HCT116 (cell line): ENCODE measurements around the gene CCL13. TPM values are rescaled to one million over a fixed set of nuclear protein-coding genes. Genes with fewer than 3 reads are reported as not detected.

ENCODE experiments used
- ATAC-seq: fragments of 200-7000 bp; cut with Tn5 transposase; 2 replicates; pipeline ENCODE4 v1.9.1; 2020; ENCODE audit warnings: mild to moderate bottlenecking, moderate library complexity
- BruUV-seq: library from RNA; stranded (reverse); fragments of 400-500 nt; replicated peaks from 2 replicates; lab custom pipeline; 2021; lab: Mats Ljungman, UMichigan
- CTCF ChIA-PET: fragments of 300-600 bp; sonication (Branson Sonifier 250); formaldehyde crosslinking; loops from one replicate; lab custom pipeline; 2021; ENCODE audit warnings: antibody characterized with exemption; lab: Charles Lee
- POLR2A ChIA-PET: fragments of 300-600, 350-600 bp; sonication (Branson Sonifier 250); formaldehyde crosslinking; loops from one replicate; lab custom pipeline; 2021; ENCODE audit warnings: antibody characterized with exemption; lab: Charles Lee
- RAD21 ChIA-PET, 2 experiments: fragments of 300-600 bp; sonication (Branson Sonifier 250); formaldehyde crosslinking; loops; one replicate each; lab custom pipeline; 2023; ENCODE audit warnings: low total read pairs in 2 of 2; ENCODE audit not compliant: uncharacterized antibody in 2 of 2, unreplicated experiment in 2 of 2, low non-redundant PET in 1 of 2; lab: Charles Lee
- DNase-seq: peaks from one replicate; pipeline ENCODE4 v3.0.0-alpha.2; 2010; ENCODE audit warnings: low read depth, low spot score
- H2AFZ ChIP-seq: fragments of 200-600 bp; shearing (Covaris generic), sonication (generic); 2 replicates; pipeline ENCODE4 v1.6.1; 2017; ENCODE audit warnings: low read depth, mixed run types, mixed read lengths, antibody characterized with exemption, low read length; ENCODE audit not compliant: poor library complexity, severe bottlenecking
- H3K27ac ChIP-seq: 2 replicates; pipeline ENCODE4 v1.5.1; 2012; ENCODE audit warnings: low read depth, low read length
- H3K27me3 ChIP-seq: fragments of 200-600 bp; sonication (generic); 2 replicates; pipeline ENCODE4 v1.6.1; 2016; ENCODE audit warnings: mixed run types, low read length, mixed read lengths; ENCODE audit not compliant: insufficient read depth
- H3K36me3 ChIP-seq, 2 experiments: fragments of 200-500 bp in 1 of 2; fragments of 200-600 bp in 1 of 2; sonication (Bioruptor generic) in 1 of 2; sonication (generic) in 1 of 2; 2 replicates each; pipeline versions ENCODE4 v1.5.1 to v1.6.1; 2014 to 2016; ENCODE audit warnings: low read length in 2 of 2, inconsistent platforms in 1 of 2, mixed read lengths in 1 of 2, mixed run types in 1 of 2; ENCODE audit not compliant: insufficient read depth in 2 of 2, control insufficient read depth in 1 of 2
- H3K4me1 ChIP-seq, 2 experiments: fragments of 200-600 bp in 1 of 2; sonication (generic) in 1 of 2; 2 replicates each; pipeline versions ENCODE4 v1.5.1 to v1.6.1; 2012 to 2017; ENCODE audit warnings: low read length in 2 of 2, inconsistent platforms in 1 of 2, mild to moderate bottlenecking in 1 of 2, mixed read lengths in 1 of 2, mixed run types in 1 of 2, moderate library complexity in 1 of 2; ENCODE audit not compliant: insufficient read depth in 2 of 2, control insufficient read depth in 1 of 2
- H3K4me2 ChIP-seq: fragments of 200-600 bp; sonication (generic); 2 replicates; pipeline ENCODE4 v1.6.1; 2017; ENCODE audit warnings: mixed run types, low read length, mixed read lengths
- H3K4me3 ChIP-seq, 2 experiments: fragments of 200-600 bp in 1 of 2; sonication (generic) in 1 of 2; replicated peaks in 1 of 2; 2 replicates each; pipeline ENCODE4 v1.5.1; 2011 to 2016; ENCODE audit warnings: low read length in 2 of 2, control low read depth in 1 of 2, low read depth in 1 of 2, mild to moderate bottlenecking in 1 of 2, mixed read lengths in 1 of 2, mixed run types in 1 of 2
- H3K79me2 ChIP-seq: fragments of 200-600 bp; sonication (generic); 2 replicates; pipeline ENCODE4 v1.6.1; 2017; ENCODE audit warnings: mild to moderate bottlenecking, mixed run types, low read length, moderate library complexity, mixed read lengths; ENCODE audit not compliant: insufficient read depth
- H3K9ac ChIP-seq: fragments of 200-600 bp; sonication (generic); 2 replicates; pipeline ENCODE4 v1.6.1; 2016; ENCODE audit warnings: low read length, mixed read lengths
- H3K9me2 ChIP-seq: fragments of 200-600 bp; sonication (generic), shearing (Covaris generic); 2 replicates; pipeline ENCODE4 v1.6.1; 2017; ENCODE audit warnings: mixed run types, mild to moderate bottlenecking, moderate library complexity; ENCODE audit not compliant: insufficient read depth
- H3K9me3 ChIP-seq, 2 experiments: fragments of 200-500 bp in 1 of 2; fragments of 200-600 bp in 1 of 2; sonication (Bioruptor generic) in 1 of 2; sonication (generic) in 1 of 2; 2 replicates each; pipeline ENCODE4 v1.6.1; 2014 to 2017; ENCODE audit warnings: low read length in 2 of 2, mixed read lengths in 2 of 2, inconsistent platforms in 1 of 2, low read depth in 1 of 2, mild to moderate bottlenecking in 1 of 2, mixed run types in 1 of 2, moderate library complexity in 1 of 2; ENCODE audit not compliant: control insufficient read depth in 1 of 2, insufficient read depth in 1 of 2
- H4K20me1 ChIP-seq: fragments of 200-600 bp; sonication (generic), shearing (Covaris generic); 2 replicates; pipeline ENCODE4 v1.6.1; 2017; ENCODE audit warnings: mixed run types, mild to moderate bottlenecking, moderate library complexity; ENCODE audit not compliant: insufficient read depth
- CBX3 ChIP-seq: IDR thresholded peaks from 2 replicates; pipeline ENCODE4 v1.6.1; 2012; ENCODE audit warnings: low read depth
- CEBPB ChIP-seq: IDR thresholded peaks from 2 replicates; pipeline ENCODE4 v1.6.1; 2012; ENCODE audit warnings: low read depth
- EGR1 ChIP-seq: IDR thresholded peaks from 2 replicates; pipeline ENCODE4 v1.6.1; 2012; ENCODE audit warnings: low read depth
- EZH2phosphoT487 ChIP-seq: fragments of 200-600 bp; IDR thresholded peaks from 2 replicates; pipeline ENCODE4 v1.6.1; 2018; ENCODE audit warnings: antibody characterized with exemption, borderline replicate concordance
- FOSL1 ChIP-seq: IDR thresholded peaks from 2 replicates; pipeline ENCODE4 v1.6.1; 2012; ENCODE audit warnings: low read depth
- JUND ChIP-seq: IDR thresholded peaks from 2 replicates; pipeline ENCODE4 v1.6.1; 2012
- POLR2AphosphoS5 ChIP-seq: IDR thresholded peaks from 2 replicates; pipeline ENCODE4 v1.6.1; 2011; ENCODE audit warnings: mild to moderate bottlenecking, low read depth, low read length, moderate library complexity
- RAD21 ChIP-seq: IDR thresholded peaks from 2 replicates; pipeline ENCODE4 v1.6.1; 2012; ENCODE audit warnings: low read depth, mild to moderate bottlenecking
- REST ChIP-seq: IDR thresholded peaks from 2 replicates; pipeline ENCODE4 v1.6.1; 2012; ENCODE audit warnings: low read depth
- SIN3A ChIP-seq: IDR thresholded peaks from 2 replicates; pipeline ENCODE4 v1.6.1; 2012; ENCODE audit warnings: low read depth
- TCF7L2 ChIP-seq: IDR thresholded peaks from 2 replicates; pipeline ENCODE4 v1.7.0; 2011; ENCODE audit warnings: borderline replicate concordance, inconsistent platforms; ENCODE audit not compliant: insufficient read depth, insufficient read length; ENCODE audit errors: extremely low read depth
- ZBTB33 ChIP-seq: IDR thresholded peaks from 2 replicates; pipeline ENCODE4 v1.6.1; 2011; ENCODE audit warnings: mild to moderate bottlenecking, low read length, moderate library complexity; ENCODE audit not compliant: insufficient replicate concordance; ENCODE audit errors: extremely low read depth
- ZNF274 ChIP-seq: fragments of 200-500 bp; sonication (Bioruptor generic); IDR thresholded peaks from 2 replicates; pipeline ENCODE4 v1.6.1; 2014; ENCODE audit warnings: mild to moderate bottlenecking, low read depth, low read length, inconsistent platforms
- intact Hi-C: fragments of 100-400 bp; cut with micrococcal nuclease; formaldehyde crosslinking; loops from 2 replicates; pipeline ENCODE4 v1.10.0; 2022
- total RNA-seq: library from RNA; stranded (reverse); gene quantifications from one replicate; pipeline ENCODE4 v1.2.1, GENCODE V29; 2021; ENCODE audit not compliant: unreplicated experiment
- TF ChIP-seq, protein P1 (sequence below): IDR thresholded peaks from 2 replicates; pipeline ENCODE4 v1.6.1; 2012
- TF ChIP-seq, protein P2 (sequence below): IDR thresholded peaks from 2 replicates; pipeline ENCODE4 v1.6.1; 2012

The CCL13 gene
- total RNA-seq, 1 experiment from 2014 or later: not detected

- no peak overlapping the region for H3K9ac ChIP-seq
- no peaks in the 10 kb centered on the region for H3K79me2 ChIP-seq
- no peak for ATAC-seq
- POLR2A ChIA-PET: no interaction called here
- intact Hi-C loops: no loop called here
- no peaks in the 10 kb centered on the region for H3K9me3 ChIP-seq
- no peaks in the 10 kb centered on the region; the same call in 1 of the 2 replicates for H4K20me1 ChIP-seq
- no peaks in the 10 kb centered on the region for H3K4me1 ChIP-seq
- CTCF ChIA-PET: no interaction called here
- H2AFZ ChIP-seq: no peak overlapping the region
- H3K9me2 ChIP-seq: no peaks in the 10 kb centered on the region
- RAD21 ChIA-PET: no interaction called here
- no peak overlapping the region for H3K4me3 ChIP-seq
- H3K36me3 ChIP-seq: no peaks in the 10 kb centered on the region
- BruUV-seq: no TSS peak
- no peak for TF ChIP-seq RAD21
- TF ChIP-seq POLR2AphosphoS5: no peak
- no peak for TF ChIP-seq JUND
- TF ChIP-seq, protein P1, sequence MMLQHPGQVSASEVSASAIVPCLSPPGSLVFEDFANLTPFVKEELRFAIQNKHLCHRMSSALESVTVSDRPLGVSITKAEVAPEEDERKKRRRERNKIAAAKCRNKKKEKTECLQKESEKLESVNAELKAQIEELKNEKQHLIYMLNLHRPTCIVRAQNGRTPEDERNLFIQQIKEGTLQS: no peak
- no peak for TF ChIP-seq CEBPB
- TF ChIP-seq TCF7L2: no peak
- no peak for TF ChIP-seq ZNF274
- TF ChIP-seq SIN3A: no peak
- TF ChIP-seq, protein P2, sequence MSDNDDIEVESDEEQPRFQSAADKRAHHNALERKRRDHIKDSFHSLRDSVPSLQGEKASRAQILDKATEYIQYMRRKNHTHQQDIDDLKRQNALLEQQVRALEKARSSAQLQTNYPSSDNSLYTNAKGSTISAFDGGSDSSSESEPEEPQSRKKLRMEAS: no peak
- TF ChIP-seq EGR1: no peak
- no peak for TF ChIP-seq REST
- TF ChIP-seq ZBTB33: no peak
- TF ChIP-seq CBX3: no peak
- TF ChIP-seq EZH2phosphoT487: no peak
- TF ChIP-seq FOSL1: no peak
- H3K4me2 ChIP-seq: no peak overlapping the region
- no peak for DNase-seq
- H3K27me3 ChIP-seq: 0 out of 2 replicates have a peak, but pooled peaks cover 6% of the 10 kb centered on the region
- H3K27ac ChIP-seq: no peak overlapping the region
These were observed 14.4 kb upstream of the CCL13 start for GRCh38 chr17:34341916-34342315.
